ENCODE data around the gene DAZ4.
"Not testable (repeated sequence)": the region's sequence is repeated elsewhere in the genome, so short reads cannot be mapped to it uniquely, and the experiment has no call there.

GRCh38 chrY:24821836-24822235 is 11.9 kb upstream of the DAZ4 start:
- TF ChIP-seq CTCF (conservative IDR thresholded peaks at IDR 0.05; ENCODE audit: low read depth, low read length); EZH2 (IDR thresholded peaks at IDR 0.05; ENCODE audit: borderline replicate concordance, low read depth, low read length, poor library complexity, severe bottlenecking): not testable (repeated sequence)
